NT2/D1 (cell line): Measurements from ENCODE around the gene OSBP.

Experiments
- SUZ12 ChIP-seq: IDR thresholded peaks from 2 replicates; pipeline ENCODE4 v1.6.1; 2011; ENCODE audit not compliant: insufficient read length, insufficient read depth; ENCODE audit errors: extremely low read depth
- YY1 ChIP-seq: IDR thresholded peaks from 2 replicates; pipeline ENCODE4 v1.6.1; 2011; ENCODE audit not compliant: insufficient read length, insufficient read depth

- TF ChIP-seq YY1: no peak
- no peak for TF ChIP-seq SUZ12
These were observed 27.8 kb upstream of the OSBP start for GRCh38 chr11:59643390-59643789.
